Esophagus squamous epithelium (tissue), 4 donors: ENCODE data around the gene TOP3A.

Experiments used
- CTCF ChIP-seq, 6 experiments: fragments of 450-650 bp in 4 of 6; fragments of 200-600 bp in 2 of 6; sonication (generic) in 2 of 6; IDR thresholded peaks; one replicate each; pipeline ENCODE4 v1.5.1; 2016 to 2019; ENCODE audit warnings: antibody characterized with exemption in 6 of 6, mild to moderate bottlenecking in 4 of 6, moderate library complexity in 4 of 6
- POLR2A ChIP-seq, 4 donors: fragments of 450-650 bp; IDR thresholded peaks; one replicate each; pipeline ENCODE4 v1.6.1; 2017; ENCODE audit warnings: antibody characterized with exemption in 4 of 4, mild to moderate bottlenecking in 4 of 4, moderate library complexity in 3 of 4

- TF ChIP-seq CTCF (IDR thresholded peaks at IDR 0.05) (no peak), POLR2A (IDR thresholded peaks at IDR 0.05) (no peak)
Measured at GRCh38 chr17:18318771-18319450, 4.1 kb upstream of the TOP3A start.
